ENCODE measurements around the gene HPSE2. TPM values are rescaled to one million over a fixed set of nuclear protein-coding genes. Genes with fewer than 3 reads are reported as not detected.

HPSE2 gene
- total RNA-seq, 1 experiment from 2014 or later = not detected

DNA sequence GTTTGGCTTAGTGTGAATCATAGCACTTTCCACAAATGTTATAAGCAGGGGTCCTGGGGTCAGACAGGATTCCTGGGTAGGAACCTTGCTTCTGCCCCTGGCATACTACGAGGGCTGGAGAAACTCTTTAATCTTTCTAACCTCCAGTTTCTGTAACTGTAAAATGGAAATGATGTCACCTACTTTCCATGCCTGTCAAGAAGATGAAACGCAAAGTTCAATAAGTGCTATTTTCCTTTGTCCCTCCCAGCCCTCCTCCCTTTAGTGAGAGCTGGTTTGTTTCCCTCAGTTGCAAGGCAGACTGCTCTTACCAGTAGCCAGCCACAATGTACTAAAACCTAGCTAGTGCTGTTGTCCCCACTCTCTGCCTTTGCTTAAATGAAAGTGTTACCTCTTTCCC, 671.8 kb downstream of the HPSE2 start:
- POLR2A ChIA-PET = no interaction called here
- Histone ChIP-seq H3K4me1 (no peaks in the 10 kb centered on the region), H3K36me3 (ENCODE audit: control insufficient read depth, insufficient read depth, low read length) (no peaks in the 10 kb centered on the region), H3K9me3 (no peaks in the 10 kb centered on the region), H3K4me3 (ENCODE audit: low read depth, low read length) (no peak overlapping the region), H3K27me3 (replicated peaks; ENCODE audit: control insufficient read depth, insufficient read depth, low read length) (no peaks in the 10 kb centered on the region; the same call in 1 of the 2 replicates)
- DNase-seq = no peak
- BruUV-seq (replicated peaks) = no TSS peak
- Mint-ChIP-seq H3K27me3 (ENCODE audit: insufficient read depth, unreplicated experiment) (peaks cover 10% of the 10 kb centered on the region), H3K9me3 (ENCODE audit: unreplicated experiment) (no peaks in the 10 kb centered on the region), H3K4me1 (ENCODE audit: low read depth, unreplicated experiment) (no peaks in the 10 kb centered on the region), H3K27ac (ENCODE audit: unreplicated experiment) (no peak overlapping the region), H3K36me3 (ENCODE audit: insufficient read depth, unreplicated experiment) (no peaks in the 10 kb centered on the region), H3K4me3 (ENCODE audit: unreplicated experiment) (no peak overlapping the region)
- intact Hi-C loops (cut with micrococcal nuclease; ENCODE audit: unreplicated experiment) = no loop called here
- TF ChIP-seq, protein P1, sequence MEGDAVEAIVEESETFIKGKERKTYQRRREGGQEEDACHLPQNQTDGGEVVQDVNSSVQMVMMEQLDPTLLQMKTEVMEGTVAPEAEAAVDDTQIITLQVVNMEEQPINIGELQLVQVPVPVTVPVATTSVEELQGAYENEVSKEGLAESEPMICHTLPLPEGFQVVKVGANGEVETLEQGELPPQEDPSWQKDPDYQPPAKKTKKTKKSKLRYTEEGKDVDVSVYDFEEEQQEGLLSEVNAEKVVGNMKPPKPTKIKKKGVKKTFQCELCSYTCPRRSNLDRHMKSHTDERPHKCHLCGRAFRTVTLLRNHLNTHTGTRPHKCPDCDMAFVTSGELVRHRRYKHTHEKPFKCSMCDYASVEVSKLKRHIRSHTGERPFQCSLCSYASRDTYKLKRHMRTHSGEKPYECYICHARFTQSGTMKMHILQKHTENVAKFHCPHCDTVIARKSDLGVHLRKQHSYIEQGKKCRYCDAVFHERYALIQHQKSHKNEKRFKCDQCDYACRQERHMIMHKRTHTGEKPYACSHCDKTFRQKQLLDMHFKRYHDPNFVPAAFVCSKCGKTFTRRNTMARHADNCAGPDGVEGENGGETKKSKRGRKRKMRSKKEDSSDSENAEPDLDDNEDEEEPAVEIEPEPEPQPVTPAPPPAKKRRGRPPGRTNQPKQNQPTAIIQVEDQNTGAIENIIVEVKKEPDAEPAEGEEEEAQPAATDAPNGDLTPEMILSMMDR (IDR thresholded peaks at IDR 0.05; ENCODE audit: insufficient read depth in 1 of 2, low read depth in 1 of 2, low read length in 1 of 2, severe bottlenecking in 1 of 2, unreplicated experiment in 1 of 2) = no peak
- CTCF ChIA-PET = no interaction called here

DNA sequence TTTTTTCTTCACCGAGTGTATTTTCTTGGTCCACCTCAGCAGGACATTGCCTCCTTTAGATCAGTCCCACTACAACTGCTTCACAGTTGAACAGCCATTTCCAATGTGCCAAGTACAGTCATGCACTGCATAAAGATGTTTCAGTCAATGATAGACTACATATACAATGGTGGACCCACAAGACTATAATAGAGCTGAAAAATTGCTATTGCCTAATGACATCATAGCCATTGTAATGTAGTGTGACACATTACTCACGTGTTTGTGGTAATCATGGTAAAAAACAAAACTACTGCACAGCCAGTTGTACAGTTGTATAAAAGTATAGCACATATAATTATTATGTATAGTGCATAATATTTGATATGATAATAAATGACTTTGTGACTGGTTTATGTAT, 675.1 kb downstream of the HPSE2 start:
- Histone ChIP-seq H3K9me3 (no peaks in the 10 kb centered on the region), H3K4me3 (ENCODE audit: low read depth, low read length) (no peak overlapping the region), H3K36me3 (ENCODE audit: control insufficient read depth, insufficient read depth, low read length) (no peaks in the 10 kb centered on the region), H3K27me3 (replicated peaks; ENCODE audit: control insufficient read depth, insufficient read depth, low read length) (no peaks in the 10 kb centered on the region), H3K4me1 (no peaks in the 10 kb centered on the region)
- POLR2A ChIA-PET = no interaction called here
- Mint-ChIP-seq H3K9me3 (ENCODE audit: unreplicated experiment) (no peaks in the 10 kb centered on the region), H3K27ac (ENCODE audit: unreplicated experiment) (no peak overlapping the region), H3K36me3 (ENCODE audit: insufficient read depth, unreplicated experiment) (no peaks in the 10 kb centered on the region), H3K27me3 (ENCODE audit: insufficient read depth, unreplicated experiment) (peaks cover 4% of the 10 kb centered on the region), H3K4me1 (ENCODE audit: low read depth, unreplicated experiment) (no peaks in the 10 kb centered on the region), H3K4me3 (ENCODE audit: unreplicated experiment) (no peak overlapping the region)
- no peak for DNase-seq
- no TSS peak for BruUV-seq (replicated peaks)
- TF ChIP-seq, protein P1 (IDR thresholded peaks at IDR 0.05; ENCODE audit: insufficient read depth in 1 of 2, low read depth in 1 of 2, low read length in 1 of 2, severe bottlenecking in 1 of 2, unreplicated experiment in 1 of 2) = no peak
- intact Hi-C loops (cut with micrococcal nuclease; ENCODE audit: unreplicated experiment) = no loop called here
- CTCF ChIA-PET = no interaction called here

DNA sequence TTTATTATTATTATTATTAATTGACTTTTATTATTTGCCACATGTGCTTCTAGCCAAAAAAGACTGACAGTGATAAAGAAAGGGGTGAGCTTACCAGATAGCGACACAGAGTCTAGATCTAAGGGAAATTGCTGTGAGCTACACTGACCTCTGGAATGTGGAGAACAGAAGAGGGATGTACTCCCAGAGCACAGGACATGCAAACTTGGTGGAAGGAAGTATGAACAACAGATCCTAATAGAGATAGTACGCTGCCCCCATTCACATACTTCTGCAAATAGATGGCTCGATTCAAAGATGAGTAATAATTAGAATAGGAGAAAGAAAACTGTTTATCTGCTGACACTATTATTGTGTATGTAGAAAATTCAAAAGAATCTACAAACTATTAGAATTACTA, 679.6 kb downstream of the HPSE2 start:
- DNase-seq = no peak
- Mint-ChIP-seq H3K27ac (ENCODE audit: unreplicated experiment) (no peak overlapping the region), H3K36me3 (ENCODE audit: insufficient read depth, unreplicated experiment) (no peaks in the 10 kb centered on the region), H3K4me3 (ENCODE audit: unreplicated experiment) (no peak overlapping the region), H3K9me3 (ENCODE audit: unreplicated experiment) (no peaks in the 10 kb centered on the region), H3K27me3 (ENCODE audit: insufficient read depth, unreplicated experiment) (peaks cover 10% of the 10 kb centered on the region), H3K4me1 (ENCODE audit: low read depth, unreplicated experiment) (no peaks in the 10 kb centered on the region)
- H3K9me3 ChIP-seq = no peaks in the 10 kb centered on the region
- no peaks in the 10 kb centered on the region for H3K4me1 ChIP-seq
- ChIA-PET CTCF (no interaction called here), POLR2A (no interaction called here)
- H3K4me3 ChIP-seq (ENCODE audit: low read depth, low read length) = no peak overlapping the region
- H3K36me3 ChIP-seq (ENCODE audit: control insufficient read depth, insufficient read depth, low read length) = no peaks in the 10 kb centered on the region
- no TSS peak for BruUV-seq (replicated peaks)
- intact Hi-C loops (cut with micrococcal nuclease; ENCODE audit: unreplicated experiment) = no loop called here
- TF ChIP-seq, protein P1 (IDR thresholded peaks at IDR 0.05; ENCODE audit: insufficient read depth in 1 of 2, low read depth in 1 of 2, low read length in 1 of 2, severe bottlenecking in 1 of 2, unreplicated experiment in 1 of 2) = no peak
- H3K27me3 ChIP-seq (replicated peaks; ENCODE audit: control insufficient read depth, insufficient read depth, low read length) = peaks cover 2% of the 10 kb centered on the region; the same call in 1 of the 2 replicates

Data from Caco-2 (cell line).